Stimulated activated CD8-positive, alpha-beta memory T cell treated with anti-CD3 and anti-CD28 coated beads, Interleukin-4, amount 100 ng/mL, for 1 hour (primary cell): ENCODE measurements around the gene TNRC18.
"Not testable (repeated sequence)": the region's sequence is repeated elsewhere in the genome, so short reads cannot be mapped to it uniquely, and the experiment has no call there.

Experiments
- DNase-seq, 2 donors: peaks; one replicate each; pipeline ENCODE4 v3.0.0-alpha.2; 2020; ENCODE audit warnings: low read depth in 2 of 2, low spot score in 1 of 2

The TNRC18 gene

DNA sequence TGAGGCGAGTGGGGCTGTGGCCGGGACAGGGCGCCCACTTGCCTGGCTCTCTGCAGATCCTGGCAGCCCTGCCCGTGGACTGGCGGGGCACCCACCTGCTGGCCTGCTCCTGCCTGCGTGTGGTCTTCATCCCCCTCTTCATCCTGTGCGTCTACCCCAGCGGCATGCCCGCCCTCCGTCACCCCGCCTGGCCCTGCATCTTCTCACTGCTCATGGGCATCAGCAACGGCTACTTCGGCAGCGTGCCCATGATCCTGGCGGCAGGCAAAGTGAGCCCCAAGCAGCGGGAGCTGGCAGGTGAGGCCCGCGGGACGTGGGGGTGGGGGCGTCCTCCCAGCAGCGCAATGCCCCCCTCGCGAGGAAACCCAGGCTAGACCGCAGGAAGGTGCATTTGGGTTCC, 123.3 kb downstream of the TNRC18 start:
- DNase-seq, result no peak

DNA sequence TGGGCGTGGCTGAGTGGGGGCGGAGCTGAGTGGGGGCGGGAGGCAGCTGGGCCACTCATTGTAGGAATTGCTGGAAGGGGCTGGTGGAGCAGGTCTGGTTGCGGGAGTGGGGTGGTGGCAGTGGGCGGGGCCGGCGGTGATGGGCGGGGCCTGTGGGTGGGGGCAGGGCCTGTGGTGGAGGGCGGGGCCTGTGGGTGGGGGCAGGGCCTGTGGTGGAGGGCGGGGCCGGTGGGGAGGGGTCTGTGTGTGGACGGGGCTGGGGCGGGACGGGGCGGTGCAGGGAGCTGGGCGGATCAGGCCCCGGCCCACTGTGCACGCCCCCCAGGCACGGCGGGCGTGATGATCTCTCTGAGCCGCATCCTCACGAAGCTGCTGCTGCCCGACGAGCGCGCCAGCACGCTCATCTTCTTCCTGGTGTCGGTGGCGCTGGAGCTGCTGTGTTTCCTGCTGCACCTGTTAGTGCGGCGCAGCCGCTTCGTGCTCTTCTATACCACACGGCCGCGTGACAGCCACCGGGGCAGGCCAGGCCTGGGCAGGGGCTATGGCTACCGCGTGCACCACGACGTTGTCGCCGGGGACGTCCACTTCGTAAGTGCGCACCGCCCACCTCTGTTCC, 126.9 kb downstream of the TNRC18 start:
- peak; percentile 23 to 55 for DNase-seq

DNA sequence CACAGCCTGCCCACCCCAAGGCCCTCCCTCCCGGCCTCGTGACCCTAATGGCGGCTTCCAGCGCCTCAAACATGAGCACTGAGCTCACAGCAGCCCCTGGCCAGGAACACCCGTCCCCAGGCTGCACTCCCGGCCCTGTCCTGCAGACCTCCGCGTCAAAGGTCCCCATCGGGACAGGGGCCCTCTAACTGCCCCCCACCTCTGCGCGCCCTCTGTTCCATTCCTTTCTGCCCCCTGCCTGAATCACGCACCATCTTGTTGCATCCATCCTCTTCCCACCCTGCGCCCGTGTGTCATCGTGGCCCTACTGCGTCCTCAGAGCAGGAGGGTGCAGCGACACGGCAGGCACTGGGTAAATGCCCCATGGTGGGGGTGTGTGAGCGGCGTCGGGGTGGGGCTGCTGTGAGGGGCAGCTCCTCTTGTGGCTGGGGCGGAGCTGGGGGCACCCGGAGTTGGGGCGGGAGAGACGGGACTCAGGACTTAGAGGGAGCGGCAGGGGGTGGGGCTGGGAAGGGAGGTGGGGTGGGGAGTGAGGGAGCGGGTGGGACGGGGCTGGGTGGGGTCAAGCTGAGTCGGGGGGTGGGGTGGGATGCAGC, 127.5 kb downstream of the TNRC18 start:
- no peak for DNase-seq

DNA sequence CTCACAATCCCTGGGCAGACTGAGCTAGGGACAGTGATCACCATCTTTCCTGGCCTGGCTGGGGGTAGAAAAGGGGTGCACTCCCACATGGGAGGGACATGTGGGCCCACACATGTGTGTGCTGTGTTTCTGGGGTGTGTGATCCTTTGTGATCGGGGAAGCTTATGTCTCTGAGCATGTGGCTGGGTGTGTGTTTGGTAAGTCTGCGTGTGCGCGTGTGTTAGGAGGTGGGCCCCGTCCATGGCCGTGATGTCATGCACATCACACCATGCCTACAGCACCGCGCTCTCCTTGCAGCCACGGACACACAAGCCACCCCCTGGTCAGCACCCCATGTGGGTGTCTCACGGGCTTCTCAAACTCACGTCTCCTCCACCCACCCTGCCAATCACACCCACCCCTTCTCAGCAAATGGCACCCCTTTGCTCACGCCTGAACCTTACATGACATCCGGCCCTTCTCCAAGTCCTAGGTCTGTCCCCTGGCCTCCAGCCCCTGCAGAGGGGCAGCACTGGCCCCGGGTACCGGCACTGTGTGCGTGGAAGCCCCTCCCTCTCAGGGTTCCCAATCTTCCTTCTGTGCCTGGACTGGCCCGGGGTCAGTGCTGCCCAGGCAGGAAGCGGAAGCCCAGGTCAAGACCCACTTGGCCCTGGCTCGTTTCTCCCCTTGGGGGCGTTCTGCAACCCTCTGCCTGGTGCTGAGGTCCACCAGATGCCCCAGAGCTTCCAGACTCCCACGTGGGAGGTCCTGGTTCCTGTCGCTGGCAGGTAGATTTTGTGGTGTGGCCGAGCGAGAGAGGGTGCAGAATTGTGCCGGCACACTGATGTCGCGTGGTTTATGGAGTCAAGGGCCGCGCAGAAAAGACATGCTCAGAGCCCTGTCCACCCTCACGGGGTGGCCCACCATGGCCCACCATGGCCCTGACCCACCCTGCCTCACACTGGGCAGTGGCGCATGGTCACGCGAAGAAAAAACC, 128.3 kb downstream of the TNRC18 start:
- DNase-seq, result no peak

DNA sequence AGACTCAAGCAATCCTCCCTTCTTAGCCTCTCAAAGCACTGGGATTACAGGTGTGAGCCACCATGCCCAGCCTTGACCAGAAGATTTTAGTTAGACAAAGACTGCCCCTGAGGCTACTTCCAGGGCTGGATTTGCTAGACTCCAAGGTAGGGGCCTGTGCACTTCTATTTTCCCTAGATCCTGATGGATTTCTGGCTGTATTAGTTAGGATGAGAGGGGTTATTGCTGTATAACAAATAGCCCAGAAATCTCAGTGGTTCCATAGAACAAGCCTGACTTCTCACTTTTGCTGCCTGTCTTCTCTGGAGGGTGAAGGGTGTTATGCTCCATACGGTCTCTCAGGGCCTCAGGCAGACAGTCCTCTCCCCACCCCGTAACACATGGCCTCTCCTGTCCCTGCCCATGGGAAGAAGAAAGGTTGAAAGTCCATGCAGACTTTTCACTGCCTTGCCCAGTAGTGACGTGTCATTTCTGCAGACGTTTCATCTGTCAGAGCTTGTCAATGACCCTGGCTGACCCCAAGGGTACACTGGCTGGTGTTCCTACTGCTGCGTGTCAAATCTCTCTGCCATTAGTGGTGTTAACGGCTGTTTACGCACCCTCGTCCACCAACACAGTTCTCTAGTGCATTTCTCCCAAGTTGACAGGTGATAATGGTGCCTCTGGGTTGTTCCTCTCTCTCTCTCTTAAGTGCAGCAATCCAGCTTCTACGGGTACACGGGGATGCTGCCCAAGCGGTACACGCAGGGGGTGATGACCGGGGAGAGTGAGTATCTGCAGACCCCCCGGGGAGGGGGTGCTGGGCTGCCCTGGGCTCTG, 129.3 kb downstream of the TNRC18 start:
- no peak for DNase-seq

DNA sequence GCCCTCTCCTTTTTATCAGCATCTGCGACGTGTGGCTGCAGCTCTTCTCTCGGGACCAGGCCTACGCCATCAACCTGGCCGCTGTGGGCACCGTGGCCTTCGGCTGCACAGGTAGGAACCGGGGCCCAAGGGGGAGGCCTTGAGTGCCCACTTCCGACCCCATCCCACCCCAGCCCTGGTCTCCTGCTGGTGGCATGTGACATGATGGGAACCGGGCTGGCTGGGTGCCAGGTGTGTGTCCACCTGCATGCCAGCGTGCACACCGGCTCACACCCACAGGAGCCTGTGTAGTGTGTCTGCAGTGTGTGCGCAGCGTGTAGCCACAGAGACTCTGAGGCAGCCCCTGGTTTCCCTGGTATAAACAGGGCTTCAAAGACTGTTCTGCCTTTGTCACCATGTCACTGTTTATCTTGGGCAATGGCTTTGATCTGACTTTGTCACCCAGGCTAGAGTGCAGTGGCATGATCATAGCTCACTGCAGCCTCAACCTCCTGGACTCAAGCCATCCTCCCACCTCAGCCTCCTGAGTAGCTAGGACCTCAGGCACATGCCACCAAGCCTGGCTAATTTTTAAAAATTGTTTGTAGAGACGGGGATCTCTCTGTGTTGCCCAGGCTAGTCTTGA, 131.8 kb downstream of the TNRC18 start:
- not testable (repeated sequence) for DNase-seq

DNA sequence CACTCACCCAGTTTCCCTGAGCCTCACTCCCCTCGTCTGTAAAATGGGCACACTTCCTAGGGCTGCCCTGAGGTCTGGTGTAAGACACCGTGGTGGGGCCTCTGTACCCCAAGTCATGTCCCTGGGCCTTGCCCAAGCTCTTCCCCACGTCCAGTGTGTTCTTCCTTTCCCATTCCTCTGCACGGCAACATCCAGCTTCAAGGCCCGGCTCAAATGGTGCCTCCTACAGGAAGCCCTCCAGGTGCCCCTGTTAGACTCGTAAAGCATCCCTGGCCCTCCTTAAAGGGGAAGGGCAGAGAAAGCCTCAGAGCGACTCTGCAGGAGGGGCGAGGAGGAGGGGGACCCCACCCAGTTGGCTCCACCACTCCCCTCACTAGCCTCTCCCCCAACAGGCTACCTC, 132.3 kb downstream of the TNRC18 start:
- no peak for DNase-seq

DNA sequence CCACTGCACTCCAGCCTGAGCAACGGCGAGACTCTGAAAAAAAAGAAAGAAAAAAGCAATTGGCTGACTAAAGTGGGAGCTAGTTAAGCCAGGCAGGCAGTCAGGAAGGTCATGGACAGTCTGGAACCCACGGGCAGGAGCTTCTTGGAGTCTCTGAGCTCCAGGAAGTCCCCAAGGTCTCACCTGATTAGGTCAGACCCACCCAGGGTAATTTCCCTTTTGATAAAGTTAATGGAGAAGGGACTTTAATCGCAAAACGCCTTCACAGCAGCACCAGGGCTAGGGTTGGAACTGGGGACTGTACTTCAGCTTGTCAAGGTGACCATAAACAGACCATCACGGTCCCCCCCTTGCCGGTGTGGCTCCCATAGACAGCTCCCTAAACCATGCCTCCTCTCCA, 134.3 kb downstream of the TNRC18 start:
- DNase-seq, result no peak

DNA sequence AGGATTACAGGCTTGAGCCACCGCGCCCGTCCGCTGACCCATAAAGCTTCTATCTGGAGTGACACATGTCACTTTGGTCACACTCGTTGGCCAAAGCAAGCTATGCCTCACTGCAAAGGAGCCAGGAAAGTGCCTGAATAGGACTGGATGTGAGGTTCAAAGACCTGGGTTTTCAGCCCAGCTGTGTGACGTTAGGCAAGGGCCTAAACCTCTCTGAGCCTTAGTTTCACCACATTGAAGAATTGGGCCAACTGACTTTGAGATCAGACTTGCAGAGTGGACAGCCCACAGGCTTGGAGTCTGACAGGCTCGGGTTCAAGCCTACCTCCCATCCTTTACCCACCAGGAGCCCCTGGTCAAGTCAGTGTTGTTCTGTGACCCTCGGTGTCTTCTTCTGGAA, 135.1 kb downstream of the TNRC18 start:
- DNase-seq, result not testable (repeated sequence)

DNA sequence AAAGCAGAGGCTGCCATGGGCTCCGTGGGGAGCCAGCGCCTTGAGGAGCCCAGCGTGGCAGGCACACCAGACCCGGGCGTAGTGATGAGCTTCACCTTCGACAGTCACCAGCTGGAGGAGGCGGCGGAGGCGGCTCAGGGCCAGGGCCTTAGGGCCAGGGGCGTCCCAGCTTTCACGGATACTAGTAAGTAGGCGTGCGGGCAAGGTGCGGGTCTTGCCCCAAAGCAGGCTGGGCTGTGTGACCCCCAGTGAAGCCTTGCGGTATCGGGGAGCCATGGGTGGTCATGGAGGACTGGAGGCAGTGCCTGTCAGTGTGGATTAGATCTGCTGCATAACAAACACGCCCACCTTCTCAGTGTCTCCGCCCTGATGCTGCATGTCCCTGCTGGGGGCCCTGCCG, 135.8 kb downstream of the TNRC18 start:
- no peak for DNase-seq

DNA sequence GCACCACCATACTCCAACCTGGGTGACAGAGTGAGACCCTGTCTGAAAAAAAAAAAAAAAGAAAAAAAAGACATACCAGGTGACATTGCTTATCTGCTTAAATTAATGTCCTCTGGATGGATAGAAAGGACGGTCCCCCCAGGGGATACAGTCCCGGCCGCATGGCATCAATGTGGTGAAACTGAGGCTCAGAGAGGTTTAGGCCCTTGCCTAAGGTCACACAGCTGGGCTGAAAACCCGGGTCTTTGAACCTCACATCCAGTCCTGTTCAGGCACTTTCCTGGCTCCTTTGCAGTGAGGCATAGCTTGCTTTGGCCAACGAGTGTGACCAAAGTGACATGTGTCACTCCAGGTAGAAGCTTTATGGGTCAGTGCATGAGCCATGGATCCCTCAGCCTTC, 136.3 kb downstream of the TNRC18 start:
- DNase-seq, result not testable (repeated sequence)

DNA sequence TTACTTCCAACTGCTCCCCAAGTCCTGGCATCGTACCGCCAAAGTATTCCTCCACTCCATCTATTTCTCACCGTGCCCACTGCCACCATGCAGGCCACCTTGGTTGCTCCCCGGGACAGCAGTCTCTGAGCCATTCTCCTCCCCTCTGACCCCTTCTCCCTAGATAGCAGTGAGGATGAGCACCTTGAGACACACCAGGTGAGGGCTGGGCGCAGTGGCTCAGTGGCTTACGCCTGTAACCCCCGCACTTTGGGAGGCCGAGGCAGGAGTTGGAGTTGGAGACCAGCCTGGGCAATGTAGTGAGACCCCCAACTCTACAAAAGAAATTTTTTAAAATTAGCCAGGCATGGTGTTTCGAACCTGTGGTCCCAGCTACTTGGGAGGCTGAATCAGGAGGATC, 136.7 kb downstream of the TNRC18 start:
- DNase-seq, result no peak

DNA sequence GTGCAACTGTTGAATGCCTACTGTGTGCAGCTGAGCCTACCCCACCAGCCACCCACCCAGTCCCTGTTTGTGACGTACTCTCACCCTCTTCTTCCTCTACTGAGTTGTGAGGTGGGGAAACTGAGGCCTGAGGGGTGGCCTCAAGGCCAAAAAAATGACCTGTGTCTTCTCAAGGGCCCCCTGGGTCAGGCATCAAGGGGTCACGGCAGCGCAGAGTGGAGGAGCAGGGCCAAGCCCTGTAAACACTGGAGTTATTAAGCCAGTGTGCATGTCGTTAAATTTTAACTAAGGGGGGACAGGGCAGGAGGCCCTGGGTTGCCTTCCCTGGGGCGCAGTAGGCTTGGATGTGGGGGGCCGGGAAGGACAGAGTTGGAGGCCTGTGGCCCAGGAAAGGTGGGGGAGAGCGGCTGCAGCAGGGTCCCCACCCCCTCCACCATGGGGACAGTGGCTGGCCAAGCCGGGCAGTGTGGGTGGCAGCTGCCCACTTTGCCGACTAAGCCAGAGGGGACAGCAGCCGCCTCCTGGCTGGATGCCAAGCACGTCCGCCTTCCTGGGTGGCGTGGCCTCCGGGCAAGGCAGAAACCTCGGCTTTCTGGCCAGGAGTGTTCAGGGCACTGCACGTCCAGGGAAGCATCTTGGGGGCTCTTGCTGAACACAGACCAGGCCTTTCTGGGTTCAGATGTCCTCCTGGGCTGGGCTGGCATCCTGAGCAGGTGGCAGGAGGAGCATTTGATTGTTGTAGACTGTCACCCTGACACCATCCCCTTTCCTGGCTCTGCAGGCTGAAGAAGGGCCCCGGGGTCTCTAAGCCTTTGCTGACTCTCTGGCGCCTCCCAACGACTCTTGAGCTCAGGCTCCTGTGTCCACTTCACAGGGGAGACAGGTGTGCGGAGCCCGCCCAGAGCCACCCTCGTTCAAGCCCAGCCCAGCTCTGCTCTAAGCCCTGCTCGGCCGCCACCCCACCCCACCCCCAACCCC, 139.0 kb downstream of the TNRC18 start:
- DNase-seq, result no peak

DNA sequence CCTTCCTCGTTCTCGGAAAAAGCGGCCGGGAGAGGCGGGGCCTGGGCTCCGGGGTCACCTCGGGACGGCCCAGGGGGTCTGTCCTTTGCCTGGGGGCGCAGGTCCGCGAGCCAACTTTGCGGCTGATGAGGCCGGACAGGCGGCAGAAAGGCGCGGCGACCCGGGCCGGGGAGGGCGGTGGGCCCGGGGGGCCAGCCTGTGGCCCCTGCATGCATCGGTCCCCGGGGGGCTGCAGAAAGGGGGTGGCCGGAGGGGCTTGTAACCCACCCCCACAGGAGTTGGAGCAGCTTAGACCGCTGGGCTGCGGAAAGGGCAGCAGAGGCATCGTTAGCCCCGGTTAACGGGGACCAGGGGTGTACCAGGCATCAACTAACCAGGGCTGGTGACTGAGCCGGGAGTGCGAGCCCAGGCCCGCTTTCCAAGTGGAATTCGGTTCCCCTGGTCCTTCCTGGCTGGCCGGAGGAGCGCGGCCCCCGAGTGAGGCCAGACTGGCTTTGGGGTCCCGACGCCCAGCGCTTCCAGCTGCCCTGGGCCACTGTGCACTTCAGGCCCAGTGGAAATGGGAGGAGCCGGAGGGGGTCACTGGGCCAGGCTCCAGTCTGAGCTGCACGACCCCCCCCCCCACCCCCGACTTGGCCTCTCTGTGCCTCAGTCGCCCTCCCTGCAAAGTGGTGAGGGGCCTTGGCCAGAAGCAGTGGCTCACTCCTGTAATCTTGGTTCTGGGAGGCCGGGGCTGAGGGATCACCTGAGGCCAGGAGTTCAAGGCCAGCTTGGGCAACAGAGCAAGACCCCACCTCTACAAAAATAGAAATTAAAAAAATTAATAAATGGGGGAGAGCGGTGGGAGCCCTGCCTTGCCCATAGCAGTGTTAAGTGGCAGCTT, 140.0 kb downstream of the TNRC18 start:
- no peak for DNase-seq

DNA sequence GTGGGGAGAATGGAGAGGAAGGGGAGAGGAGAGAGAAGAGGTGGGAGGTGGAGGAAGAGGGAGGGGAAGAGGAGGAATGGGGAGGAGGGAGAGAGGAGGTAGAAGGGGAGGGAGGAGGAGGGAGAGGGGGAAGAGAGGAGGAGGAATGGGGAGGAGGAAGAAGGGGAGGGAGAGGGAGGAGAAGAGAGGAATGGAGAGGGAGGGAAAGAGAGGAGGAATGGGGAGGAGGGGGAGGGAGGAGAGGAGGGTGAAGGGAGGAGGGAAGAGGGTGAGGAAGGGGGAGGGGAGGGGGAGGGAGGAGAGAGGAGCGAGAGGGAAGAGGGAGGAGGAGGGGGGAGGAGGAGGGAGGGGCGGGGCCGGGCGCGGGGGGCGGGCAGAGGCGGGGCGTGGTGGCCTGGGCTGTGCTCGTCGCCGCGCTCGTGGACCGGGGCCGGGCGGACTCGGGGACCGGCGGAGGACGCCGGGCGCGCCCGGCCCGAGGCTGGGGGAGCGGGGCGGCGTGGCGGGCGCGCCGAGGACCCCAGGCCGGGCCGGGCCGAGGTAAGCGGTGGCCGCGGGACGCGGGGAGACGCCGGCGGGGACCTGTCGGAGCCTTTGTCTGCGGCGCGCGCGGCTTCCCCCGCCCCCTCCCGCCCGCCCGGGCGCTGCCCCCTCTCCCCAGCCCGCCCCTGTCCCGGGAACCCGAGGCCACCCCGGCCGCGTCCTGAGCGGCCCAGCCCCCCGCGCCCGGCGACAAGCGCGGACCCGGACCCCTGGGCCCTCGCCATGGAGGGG, 140.9 kb downstream of the TNRC18 start, which contains the start of gene SLC29A4:
SLC29A4 (plus strand) TSS at position 401 of the 774 bp plus-strand sequence. CDS start 4,874 bp downstream, outside the sequence.
- DNase-seq, result no peak

DNA sequence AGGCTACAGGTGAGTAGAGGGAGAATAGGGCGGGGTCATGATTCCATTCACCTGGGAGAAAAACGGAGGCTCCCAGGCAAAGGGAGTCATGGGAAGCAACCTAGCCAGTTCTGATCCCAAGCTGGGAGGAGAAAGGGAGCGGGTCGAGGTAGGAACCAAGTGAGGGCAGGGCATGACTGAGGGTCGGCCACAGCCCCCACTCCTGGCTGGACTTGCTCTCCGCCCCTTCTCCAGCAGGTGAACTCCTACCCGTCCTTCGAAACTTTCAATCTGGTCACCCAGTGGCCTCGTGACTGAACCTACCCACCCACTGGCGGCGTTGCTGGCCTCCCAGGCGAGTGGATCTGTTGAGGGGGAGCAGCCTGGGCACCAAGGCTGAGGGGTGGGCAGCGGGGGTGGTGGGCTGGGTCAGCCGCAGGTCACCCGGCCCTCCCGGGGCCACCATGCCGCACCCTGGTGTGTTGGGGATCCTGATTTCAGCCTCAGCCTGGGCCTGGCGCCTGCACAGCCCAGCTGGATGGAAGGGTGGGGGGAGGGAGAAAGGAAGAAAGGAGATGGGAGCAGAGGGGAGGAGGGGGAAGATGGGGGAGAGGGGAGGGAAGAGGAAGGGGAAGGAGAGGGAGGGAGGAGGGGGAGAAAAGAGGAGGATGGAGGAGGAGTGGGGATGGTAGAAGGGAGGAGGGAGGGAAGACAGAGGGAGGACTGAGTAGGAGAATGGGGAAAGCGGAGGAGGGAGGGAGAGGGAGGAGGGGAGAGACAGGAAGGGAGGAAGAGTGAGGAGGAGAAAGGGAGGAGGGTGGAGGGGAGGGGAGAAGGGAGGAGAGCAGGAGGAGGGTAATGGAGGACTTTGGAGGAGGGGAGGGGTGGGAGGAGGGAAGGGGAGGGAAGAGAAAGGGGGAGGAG, 141.8 kb downstream of the TNRC18 start:
- not testable (repeated sequence) for DNase-seq

DNA sequence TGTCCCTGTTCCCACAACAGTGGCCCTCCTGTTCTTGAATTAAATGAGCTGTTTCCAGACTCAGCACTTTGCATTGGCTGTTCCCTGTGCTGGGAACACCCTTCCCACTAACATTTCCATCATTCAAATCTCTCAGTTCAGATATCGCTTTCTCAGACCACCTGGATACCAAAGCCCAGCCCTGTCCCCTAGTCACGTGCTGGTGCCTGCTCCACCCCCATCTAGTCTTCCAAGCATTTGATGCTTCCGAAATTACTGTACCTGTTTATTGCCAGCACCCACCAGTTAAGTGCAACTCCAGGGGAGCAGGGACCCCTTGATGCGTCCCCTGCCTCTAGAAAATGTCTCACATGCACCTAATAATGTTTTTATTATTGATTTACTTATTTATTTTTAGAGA, 143.9 kb downstream of the TNRC18 start:
- DNase-seq, result no peak
